ENCODE measurements around the gene CKMT2.

The CKMT2 gene

GRCh38 chr5:81308836-81309235 is 75.7 kb downstream of the CKMT2 start:
- no peak for DNase-seq (ENCODE audit: low spot score)

GRCh38 chr5:81310402-81311063 is 77.4 kb downstream of the CKMT2 start:
- DNase-seq (ENCODE audit: low spot score), result no peak

- DNase-seq (ENCODE audit: low spot score), result no peak
Observed at GRCh38 chr5:81313278-81313677, 80.2 kb downstream of the CKMT2 start.

- no peak for DNase-seq (ENCODE audit: low spot score)
Observed at GRCh38 chr5:81313686-81314085, 80.6 kb downstream of the CKMT2 start.

- DNase-seq (ENCODE audit: low spot score), result no peak
Observed at GRCh38 chr5:81314581-81314980, 81.5 kb downstream of the CKMT2 start.

GRCh38 chr5:81315336-81315735 is 82.2 kb downstream of the CKMT2 start:
- DNase-seq (ENCODE audit: low spot score), result no peak

- DNase-seq (ENCODE audit: low spot score), result no peak
Observed at GRCh38 chr5:81315830-81316229, 82.7 kb downstream of the CKMT2 start.
